BE2C (cell line): Measurements from ENCODE around the gene PDE6A.

Source experiments
- DNase-seq: peaks from one replicate; pipeline ENCODE4 v3.0.0-alpha.2; 2020
- H3K27me3 ChIP-seq: fragments of 250-450 bp; sonication (Bioruptor Pico); 2 replicates; pipeline ENCODE4 v1.5.1; 2020; ENCODE audit warnings: mild to moderate bottlenecking
- H3K36me3 ChIP-seq: fragments of 250-450 bp; sonication (Bioruptor Pico); 2 replicates; pipeline ENCODE4 v1.5.1; 2020; ENCODE audit warnings: mild to moderate bottlenecking
- H3K4me1 ChIP-seq: fragments of 250-450 bp; sonication (Bioruptor Pico); 2 replicates; pipeline ENCODE4 v1.5.1; 2020
- H3K4me3 ChIP-seq: 2 replicates; pipeline ENCODE4 v1.5.1; 2011; ENCODE audit warnings: low read depth, low read length
- H3K9me3 ChIP-seq: fragments of 250-450 bp; sonication (Bioruptor Pico); 2 replicates; pipeline ENCODE4 v1.5.1; 2020
- TF ChIP-seq, protein P1 (sequence below): IDR thresholded peaks from 2 replicates; pipeline ENCODE4 v1.5.1; 2012; ENCODE audit warnings: mild to moderate bottlenecking, low read depth, low read length

The PDE6A gene

DNA sequence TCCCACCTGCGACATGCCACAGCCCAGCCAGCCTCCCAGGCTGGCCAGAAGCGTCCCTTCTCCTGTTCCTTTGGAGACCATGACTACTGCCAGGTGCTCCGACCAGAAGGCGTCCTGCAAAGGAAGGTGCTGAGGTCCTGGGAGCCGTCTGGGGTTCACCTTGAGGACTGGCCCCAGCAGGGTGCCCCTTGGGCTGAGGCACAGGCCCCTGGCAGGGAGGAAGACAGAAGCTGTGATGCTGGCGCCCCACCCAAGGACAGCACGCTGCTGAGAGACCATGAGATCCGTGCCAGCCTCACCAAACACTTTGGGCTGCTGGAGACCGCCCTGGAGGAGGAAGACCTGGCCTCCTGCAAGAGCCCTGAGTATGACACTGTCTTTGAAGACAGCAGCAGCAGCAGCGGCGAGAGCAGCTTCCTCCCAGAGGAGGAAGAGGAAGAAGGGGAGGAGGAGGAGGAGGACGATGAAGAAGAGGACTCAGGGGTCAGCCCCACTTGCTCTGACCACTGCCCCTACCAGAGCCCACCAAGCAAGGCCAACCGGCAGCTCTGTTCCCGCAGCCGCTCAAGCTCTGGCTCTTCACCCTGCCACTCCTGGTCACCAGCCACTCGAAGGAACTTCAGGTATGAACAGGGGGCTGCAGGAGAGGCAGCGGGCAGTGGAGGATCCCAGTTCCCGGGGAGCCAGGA is 108.0 kb downstream of the PDE6A start:
- DNase-seq, result no peak
- no peaks in the 10 kb centered on the region for H3K4me1 ChIP-seq
- H3K4me3 ChIP-seq, result no peak overlapping the region
- TF ChIP-seq, protein P1, sequence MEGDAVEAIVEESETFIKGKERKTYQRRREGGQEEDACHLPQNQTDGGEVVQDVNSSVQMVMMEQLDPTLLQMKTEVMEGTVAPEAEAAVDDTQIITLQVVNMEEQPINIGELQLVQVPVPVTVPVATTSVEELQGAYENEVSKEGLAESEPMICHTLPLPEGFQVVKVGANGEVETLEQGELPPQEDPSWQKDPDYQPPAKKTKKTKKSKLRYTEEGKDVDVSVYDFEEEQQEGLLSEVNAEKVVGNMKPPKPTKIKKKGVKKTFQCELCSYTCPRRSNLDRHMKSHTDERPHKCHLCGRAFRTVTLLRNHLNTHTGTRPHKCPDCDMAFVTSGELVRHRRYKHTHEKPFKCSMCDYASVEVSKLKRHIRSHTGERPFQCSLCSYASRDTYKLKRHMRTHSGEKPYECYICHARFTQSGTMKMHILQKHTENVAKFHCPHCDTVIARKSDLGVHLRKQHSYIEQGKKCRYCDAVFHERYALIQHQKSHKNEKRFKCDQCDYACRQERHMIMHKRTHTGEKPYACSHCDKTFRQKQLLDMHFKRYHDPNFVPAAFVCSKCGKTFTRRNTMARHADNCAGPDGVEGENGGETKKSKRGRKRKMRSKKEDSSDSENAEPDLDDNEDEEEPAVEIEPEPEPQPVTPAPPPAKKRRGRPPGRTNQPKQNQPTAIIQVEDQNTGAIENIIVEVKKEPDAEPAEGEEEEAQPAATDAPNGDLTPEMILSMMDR, result no peak
- peaks cover 27% of the 10 kb centered on the region for H3K36me3 ChIP-seq
- H3K9me3 ChIP-seq, result no peaks in the 10 kb centered on the region
- H3K27me3 ChIP-seq, result no peaks in the 10 kb centered on the region

DNA sequence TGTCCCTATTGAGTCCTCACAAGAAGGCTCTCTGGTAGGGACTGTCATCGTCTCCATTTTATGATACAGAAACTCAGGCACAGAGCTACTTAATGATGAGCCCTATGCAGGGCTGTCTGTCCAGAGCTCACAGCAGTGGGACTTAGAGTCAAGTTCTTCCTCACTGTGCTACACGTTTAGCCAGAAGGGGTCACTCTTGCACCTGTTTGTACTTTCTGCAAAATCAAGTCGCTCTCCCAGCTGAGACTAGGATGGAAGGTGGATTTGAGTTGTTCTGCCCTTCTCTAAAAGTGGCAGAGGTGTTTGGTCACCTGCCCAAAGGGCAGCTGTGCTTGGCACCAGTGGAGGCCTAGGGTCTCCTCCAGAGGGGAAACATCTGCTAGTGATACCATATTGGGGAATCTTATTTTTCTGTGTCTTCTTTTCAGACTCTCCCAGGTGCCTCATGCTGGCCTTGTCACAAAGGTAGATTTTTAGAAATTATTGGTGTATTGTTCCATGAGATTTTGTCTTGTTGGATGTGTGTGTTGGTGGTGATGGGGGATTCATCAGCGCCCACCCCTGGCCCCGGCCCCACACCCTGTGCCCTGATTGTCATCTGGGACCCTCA is 110.2 kb downstream of the PDE6A start:
- peak; percentile 75 for DNase-seq
- no peaks in the 10 kb centered on the region for H3K4me1 ChIP-seq
- H3K36me3 ChIP-seq, result peaks cover 21% of the 10 kb centered on the region
- no peaks in the 10 kb centered on the region for H3K9me3 ChIP-seq
- TF ChIP-seq, protein P1, result peak; percentile 90
- H3K4me3 ChIP-seq, result no peak overlapping the region
- no peaks in the 10 kb centered on the region for H3K27me3 ChIP-seq

DNA sequence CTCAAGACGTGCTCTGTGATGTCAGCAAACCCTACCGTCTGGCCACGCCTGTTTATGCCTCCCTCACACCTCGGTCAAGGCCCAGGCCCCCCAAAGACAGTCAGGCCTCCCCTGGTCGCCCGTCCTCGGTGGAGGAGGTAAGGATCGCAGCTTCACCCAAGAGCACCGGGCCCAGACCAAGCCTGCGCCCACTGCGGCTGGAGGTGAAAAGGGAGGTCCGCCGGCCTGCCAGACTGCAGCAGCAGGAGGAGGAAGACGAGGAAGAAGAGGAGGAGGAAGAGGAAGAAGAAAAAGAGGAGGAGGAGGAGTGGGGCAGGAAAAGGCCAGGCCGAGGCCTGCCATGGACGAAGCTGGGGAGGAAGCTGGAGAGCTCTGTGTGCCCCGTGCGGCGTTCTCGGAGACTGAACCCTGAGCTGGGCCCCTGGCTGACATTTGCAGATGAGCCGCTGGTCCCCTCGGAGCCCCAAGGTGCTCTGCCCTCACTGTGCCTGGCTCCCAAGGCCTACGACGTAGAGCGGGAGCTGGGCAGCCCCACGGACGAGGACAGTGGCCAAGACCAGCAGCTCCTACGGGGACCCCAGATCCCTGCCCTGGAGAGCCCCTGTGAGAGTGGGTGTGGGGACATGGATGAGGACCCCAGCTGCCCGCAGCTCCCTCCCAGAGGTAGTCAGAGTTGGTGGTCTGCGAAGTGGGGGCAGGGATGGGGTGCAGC is 111.3 kb downstream of the PDE6A start:
- Histone ChIP-seq H3K36me3 (peaks cover 18% of the 10 kb centered on the region), H3K4me3 (no peak overlapping the region), H3K27me3 (no peaks in the 10 kb centered on the region), H3K9me3 (no peaks in the 10 kb centered on the region), H3K4me1 (no peaks in the 10 kb centered on the region)
- TF ChIP-seq, protein P1, result no peak
- DNase-seq, result no peak

DNA sequence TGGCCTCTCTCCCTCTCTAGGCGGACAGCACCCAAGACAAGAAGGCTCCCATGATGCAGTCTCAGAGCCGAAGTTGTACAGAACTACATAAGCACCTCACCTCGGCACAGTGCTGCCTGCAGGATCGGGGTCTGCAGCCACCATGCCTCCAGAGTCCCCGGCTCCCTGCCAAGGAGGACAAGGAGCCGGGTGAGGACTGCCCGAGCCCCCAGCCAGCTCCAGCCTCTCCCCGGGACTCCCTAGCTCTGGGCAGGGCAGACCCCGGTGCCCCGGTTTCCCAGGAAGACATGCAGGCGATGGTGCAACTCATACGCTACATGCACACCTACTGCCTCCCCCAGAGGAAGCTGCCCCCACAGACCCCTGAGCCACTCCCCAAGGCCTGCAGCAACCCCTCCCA is 112.0 kb downstream of the PDE6A start:
- H3K36me3 ChIP-seq, result peaks cover 18% of the 10 kb centered on the region
- TF ChIP-seq, protein P1, result no peak
- DNase-seq, result no peak
- no peak overlapping the region for H3K4me3 ChIP-seq
- no peaks in the 10 kb centered on the region for H3K4me1 ChIP-seq
- no peaks in the 10 kb centered on the region for H3K9me3 ChIP-seq
- no peaks in the 10 kb centered on the region for H3K27me3 ChIP-seq

DNA sequence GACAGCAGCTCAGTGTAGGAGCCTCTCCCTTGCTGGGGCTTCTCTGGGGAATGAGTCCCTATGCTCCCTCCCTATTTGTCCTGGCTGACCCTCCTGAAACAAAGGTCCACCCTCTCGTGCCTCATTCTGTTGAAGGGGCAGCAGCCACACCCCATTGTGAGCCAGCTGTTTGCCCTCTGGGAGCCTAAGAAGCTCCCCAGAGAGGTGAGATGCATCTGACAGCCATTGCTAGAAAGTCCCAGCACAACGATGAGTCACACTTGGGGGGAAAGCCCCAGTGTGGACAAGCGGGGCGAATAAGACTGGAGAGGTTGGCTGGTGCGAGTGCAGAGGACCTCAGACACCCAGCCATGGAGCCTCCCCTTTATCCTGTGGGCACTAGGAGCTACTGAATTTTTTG is 113.1 kb downstream of the PDE6A start:
- no peaks in the 10 kb centered on the region for H3K9me3 ChIP-seq
- H3K4me3 ChIP-seq, result no peak overlapping the region
- peaks cover 15% of the 10 kb centered on the region for H3K36me3 ChIP-seq
- H3K4me1 ChIP-seq, result peaks cover 4% of the 10 kb centered on the region; the same call in 1 of the 2 replicates
- H3K27me3 ChIP-seq, result no peaks in the 10 kb centered on the region
- no peak for DNase-seq
- TF ChIP-seq, protein P1, result no peak

DNA sequence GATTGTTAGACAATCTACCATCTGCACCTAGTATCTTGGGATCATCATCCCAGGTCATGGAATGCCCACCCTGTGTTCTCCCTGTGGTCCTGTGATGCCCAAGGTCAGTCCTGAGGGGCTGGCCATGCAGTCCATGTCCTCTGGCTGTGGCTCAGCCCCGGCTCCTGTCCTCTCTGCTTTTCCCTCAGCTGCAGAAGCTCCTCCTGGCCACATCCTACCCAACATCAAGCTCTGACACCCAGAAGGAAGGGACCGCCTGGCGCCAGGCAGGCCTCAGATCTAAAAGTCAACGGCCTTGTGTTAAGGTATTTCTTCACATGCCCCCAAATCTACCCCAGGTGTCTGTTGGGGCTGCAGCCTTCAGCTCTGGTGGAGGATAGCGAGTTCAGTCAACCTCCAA is 114.0 kb downstream of the PDE6A start:
- no peak overlapping the region for H3K4me3 ChIP-seq
- H3K27me3 ChIP-seq, result no peaks in the 10 kb centered on the region
- no peaks in the 10 kb centered on the region for H3K9me3 ChIP-seq
- TF ChIP-seq, protein P1, result no peak
- peaks cover 4% of the 10 kb centered on the region; the same call in 1 of the 2 replicates for H3K4me1 ChIP-seq
- no peak for DNase-seq
- peaks cover 15% of the 10 kb centered on the region for H3K36me3 ChIP-seq
